Measurements from ENCODE around the gene IL17RD. TPM values are rescaled to one million over a fixed set of nuclear protein-coding genes. Genes with fewer than 3 reads are reported as not detected.

IL17RD gene
- total and polyA plus RNA-seq, 9 of the 15 experiments (the other 6 are each of a cell fraction or from before 2014, with no cell fraction given): under 0.01 to 0.09 (median 0.04) TPM; not detected in 4

DNA sequence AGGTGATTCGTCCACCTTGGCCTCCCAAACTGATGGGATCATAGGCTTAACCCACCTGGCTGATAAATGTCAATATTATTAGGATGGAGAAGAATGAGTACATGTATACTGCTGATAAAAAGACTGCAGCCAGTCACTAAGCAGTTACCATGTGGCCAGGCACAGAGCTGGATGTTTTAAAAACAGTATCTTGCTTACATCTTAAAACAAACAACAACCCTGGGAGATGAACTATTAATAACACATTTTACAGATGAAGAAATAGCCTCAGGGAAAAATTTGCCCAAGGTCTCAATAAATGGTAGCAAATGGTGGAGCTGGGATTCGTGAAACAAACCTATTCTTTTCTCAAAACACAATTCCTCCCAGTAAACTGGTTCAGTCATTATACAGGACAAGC is 18.1 kb downstream of the IL17RD start (continued):
- TF ChIP-seq TRIM25 (IDR thresholded peaks at IDR 0.05; ENCODE audit: borderline replicate concordance) (no peak), ZNF512 (tag; IDR thresholded peaks at IDR 0.05) (no peak), SRSF3 (IDR thresholded peaks at IDR 0.05; ENCODE audit: insufficient read depth, low read length) (no peak), ZFP91 (CRISPR knock-in tag; IDR thresholded peaks at IDR 0.05) (no peak), ZNF445 (CRISPR knock-in tag; IDR thresholded peaks at IDR 0.05; ENCODE audit: low read depth) (no peak), ATF4 (CRISPR knock-in tag; IDR thresholded peaks at IDR 0.05) (no peak), ZNF398 (CRISPR knock-in tag; IDR thresholded peaks at IDR 0.05) (no peak)
- TF ChIP-seq, protein P1, sequence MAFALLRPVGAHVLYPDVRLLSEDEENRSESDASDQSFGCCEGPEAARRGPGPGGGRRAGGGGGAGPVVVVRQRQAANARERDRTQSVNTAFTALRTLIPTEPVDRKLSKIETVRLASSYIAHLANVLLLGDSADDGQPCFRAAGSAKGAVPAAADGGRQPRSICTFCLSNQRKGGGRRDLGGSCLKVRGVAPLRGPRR (CRISPR knock-in tag; IDR thresholded peaks at IDR 0.05): no peak
- TF ChIP-seq, protein P2, sequence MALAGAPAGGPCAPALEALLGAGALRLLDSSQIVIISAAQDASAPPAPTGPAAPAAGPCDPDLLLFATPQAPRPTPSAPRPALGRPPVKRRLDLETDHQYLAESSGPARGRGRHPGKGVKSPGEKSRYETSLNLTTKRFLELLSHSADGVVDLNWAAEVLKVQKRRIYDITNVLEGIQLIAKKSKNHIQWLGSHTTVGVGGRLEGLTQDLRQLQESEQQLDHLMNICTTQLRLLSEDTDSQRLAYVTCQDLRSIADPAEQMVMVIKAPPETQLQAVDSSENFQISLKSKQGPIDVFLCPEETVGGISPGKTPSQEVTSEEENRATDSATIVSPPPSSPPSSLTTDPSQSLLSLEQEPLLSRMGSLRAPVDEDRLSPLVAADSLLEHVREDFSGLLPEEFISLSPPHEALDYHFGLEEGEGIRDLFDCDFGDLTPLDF (CRISPR knock-in tag; IDR thresholded peaks at IDR 0.05): no peak

All from K562 (cell line).